Endothelial cell of umbilical vein (primary cell): ENCODE measurements around the gene FLNB. TPM values are rescaled to one million over a fixed set of nuclear protein-coding genes. Genes with fewer than 3 reads are reported as not detected.

ENCODE experiments used
- BruUV-seq: library from RNA; stranded (reverse); fragments of 400-500 nt; replicated peaks from 2 replicates; lab custom pipeline; 2021; lab: Mats Ljungman, UMichigan
- CTCF ChIA-PET: fragments of 300-600, 350-600 bp; sonication (Branson Sonifier 250); formaldehyde crosslinking; loops from one replicate; lab custom pipeline; 2021; ENCODE audit warnings: antibody characterized with exemption, inconsistent platforms; lab: Charles Lee
- POLR2A ChIA-PET: fragments of 300-600, 350-600 bp; sonication (Branson Sonifier 250); formaldehyde crosslinking; loops from one replicate; lab custom pipeline; 2021; ENCODE audit warnings: antibody characterized with exemption, inconsistent platforms; lab: Charles Lee
- DNase-seq: peaks from one replicate; pipeline ENCODE4 v3.0.0-alpha.2; 2011; ENCODE audit warnings: low read depth, low spot score
- FAIRE-seq: peaks from 2 replicates; lab custom pipeline; 2011; peaks lifted over from hg19 to GRCh38; lab: Jason Lieb, UNC
- H2AFZ ChIP-seq: 2 replicates; pipeline ENCODE4 v1.6.0; 2012; ENCODE audit warnings: low read depth, low read length, control low read depth, inconsistent platforms
- H3K27ac ChIP-seq: 2 replicates; pipeline ENCODE4 v1.5.1; 2011; ENCODE audit warnings: low read depth, mild to moderate bottlenecking, control low read depth, low read length, moderate library complexity; ENCODE audit not compliant: insufficient read depth
- H3K27me3 ChIP-seq, 2 experiments: 2 replicates each; pipeline versions ENCODE4 v1.6.0 to v1.6.1; 2011; ENCODE audit warnings: low read length in 2 of 2, mixed read lengths in 1 of 2; ENCODE audit not compliant: control insufficient read depth in 2 of 2, insufficient read depth in 2 of 2
- H3K36me3 ChIP-seq, 2 experiments: 2 replicates in 1 of 2; 3 replicates in 1 of 2; pipeline ENCODE4 v1.5.1; 2011; ENCODE audit warnings: low read length in 2 of 2, mild to moderate bottlenecking in 1 of 2, moderate library complexity in 1 of 2; ENCODE audit not compliant: control insufficient read depth in 2 of 2, insufficient read depth in 2 of 2; ENCODE audit errors: extremely low read depth in 1 of 2
- H3K4me1 ChIP-seq: 3 replicates; pipeline ENCODE4 v1.5.1; 2011; ENCODE audit warnings: mild to moderate bottlenecking, low read length; ENCODE audit not compliant: control insufficient read depth, insufficient read depth; ENCODE audit errors: extremely low read depth
- H3K4me2 ChIP-seq: 2 replicates; pipeline ENCODE4 v1.6.1; 2011; ENCODE audit warnings: low read length, control low read depth, mixed read lengths; ENCODE audit not compliant: insufficient read depth
- H3K4me3 ChIP-seq, 3 experiments: fragments of 200-600 bp in 1 of 3; sonication (generic), shearing (Covaris generic) in 1 of 3; replicated peaks in 1 of 3; 2 replicates each; pipeline ENCODE4 v1.5.1; 2011 to 2016; ENCODE audit warnings: control low read depth in 3 of 3, low read length in 3 of 3, mild to moderate bottlenecking in 2 of 3, inconsistent platforms in 1 of 3, low read depth in 1 of 3, moderate library complexity in 1 of 3; ENCODE audit not compliant: insufficient read depth in 1 of 3
- H3K79me2 ChIP-seq: 2 replicates; pipeline ENCODE4 v1.6.0; 2012; ENCODE audit warnings: low read length, inconsistent platforms; ENCODE audit not compliant: control insufficient read depth, insufficient read depth
- H3K9ac ChIP-seq: replicated peaks from 2 replicates; pipeline ENCODE3; 2011; ENCODE audit warnings: low read length, control low read depth; ENCODE audit not compliant: insufficient read depth; ENCODE audit errors: extremely low read depth
- H3K9me1 ChIP-seq: replicated peaks from 3 replicates; pipeline ENCODE4 v1.6.0; 2011; ENCODE audit warnings: mild to moderate bottlenecking, low read length; ENCODE audit not compliant: control insufficient read depth, insufficient read depth; ENCODE audit errors: extremely low read depth
- H3K9me3 ChIP-seq: replicated peaks from 2 replicates; pipeline ENCODE4 v1.5.1; 2012; ENCODE audit warnings: low read length, inconsistent platforms; ENCODE audit not compliant: control insufficient read depth, insufficient read depth
- H4K20me1 ChIP-seq: replicated peaks from 2 replicates; pipeline ENCODE3; 2011; ENCODE audit warnings: mild to moderate bottlenecking, low read length; ENCODE audit not compliant: control insufficient read depth, insufficient read depth; ENCODE audit errors: extremely low read depth
- CTCF ChIP-seq, 2 donors: IDR thresholded peaks; 1 replicate in 1 of 2; 2 replicates in 1 of 2; pipeline ENCODE4 v1.5.1; 2011; ENCODE audit warnings: low read length in 2 of 2, mild to moderate bottlenecking in 2 of 2, moderate library complexity in 2 of 2, control low read depth in 1 of 2, inconsistent platforms in 1 of 2, low read depth in 1 of 2; ENCODE audit not compliant: insufficient read depth in 1 of 2; ENCODE audit errors: extremely low read depth in 1 of 2
- GATA2 ChIP-seq: IDR thresholded peaks from 2 replicates; pipeline ENCODE4 v1.7.0; 2011; ENCODE audit warnings: low read depth, mild to moderate bottlenecking, moderate library complexity, mixed read lengths, low read length; ENCODE audit not compliant: insufficient read length, insufficient read depth
- JUN ChIP-seq: IDR thresholded peaks from 2 replicates; pipeline ENCODE4 v1.6.1; 2011; ENCODE audit warnings: borderline replicate concordance, low read depth; ENCODE audit not compliant: insufficient read length, insufficient read depth
- MYC ChIP-seq: IDR thresholded peaks from one replicate; pipeline ENCODE4 v1.6.1; 2011; ENCODE audit warnings: mild to moderate bottlenecking, low read depth, low read length
- POLR2A ChIP-seq: IDR thresholded peaks from 2 replicates; pipeline ENCODE4 v1.6.1; 2012; ENCODE audit warnings: low read depth, mild to moderate bottlenecking, control low read depth, low read length
- POLR2AphosphoS5 ChIP-seq: IDR thresholded peaks from 2 replicates; pipeline ENCODE4 v1.6.1; 2012; ENCODE audit warnings: low read depth, mild to moderate bottlenecking, control low read depth, low read length, moderate library complexity; ENCODE audit not compliant: insufficient read depth
- dilution Hi-C: fragments of 300-500 bp; cut with MboI; formaldehyde crosslinking; loops from one replicate; pipeline ENCODE4 v1.15.0; 2019; ENCODE audit warnings: low sequenced_read_pairs; ENCODE audit not compliant: extremely low pct_ligation_motif_present
- intact Hi-C: fragments of 100-400 bp; cut with micrococcal nuclease; formaldehyde crosslinking; loops from one replicate; pipeline ENCODE4 v1.10.0; 2022
- polyA plus RNA-seq, 4 experiments: library from polyadenylated mRNA; depleted of rRNA in 3 of 4; stranded (reverse) in 3 of 4; unstranded in 1 of 4; fragments of >200 nt; gene quantifications; 2 replicates each; pipeline versions ENCODE4 v1.2.1 to v1.2.3, GENCODE V29; 2011 to 2012; ENCODE audit warnings: missing spikeins in 1 of 4
- total RNA-seq: library from RNA; stranded (reverse); gene quantifications from 2 replicates; pipeline ENCODE4 v1.2.3, GENCODE V29; 2021

Gene FLNB
- total and polyA plus RNA-seq, 2 donors (not counting 3 experiments of a cell fraction or from before 2014, with no cell fraction given) = 479 to 670 TPM

DNA sequence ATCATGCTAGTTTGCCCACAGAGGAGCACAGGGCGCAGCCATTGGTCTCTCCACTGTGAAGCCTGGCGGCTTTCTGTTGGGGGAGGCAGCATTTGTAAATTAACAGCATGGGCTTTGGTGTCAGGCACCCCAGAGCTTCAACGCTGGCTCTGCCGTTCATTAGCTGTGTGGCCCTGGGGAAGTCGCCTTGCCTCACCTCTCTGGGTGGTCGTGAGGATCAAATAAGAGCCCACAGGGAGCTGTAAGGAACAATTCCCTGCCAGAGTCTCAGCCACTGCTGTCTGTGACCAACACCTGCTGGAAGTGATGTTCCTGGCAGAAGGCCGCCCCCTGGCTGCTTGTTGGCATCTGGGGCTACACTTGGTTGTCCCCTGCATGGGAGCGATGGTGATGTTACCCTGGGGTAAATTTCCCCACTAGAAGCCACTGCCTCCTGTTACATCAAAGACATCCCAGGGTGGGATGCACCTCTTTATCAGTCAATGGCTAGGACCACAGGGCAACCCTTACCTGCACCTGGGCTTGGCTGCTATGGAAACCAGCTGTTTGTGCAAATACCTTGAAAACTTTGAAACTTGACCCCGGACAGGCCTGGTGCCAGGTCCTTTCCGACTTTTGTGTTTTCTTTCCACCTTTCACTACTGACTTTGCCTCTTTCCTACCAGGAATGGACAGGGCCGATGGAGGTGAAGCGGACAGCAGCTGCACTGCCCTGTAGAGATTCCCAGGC lies 165.6 kb downstream of the FLNB start:
- Histone ChIP-seq H3K9me1 (no peaks in the 10 kb centered on the region), H3K79me2 (no peaks in the 10 kb centered on the region), H3K4me3 (no peak overlapping the region), H3K27me3 (no peaks in the 10 kb centered on the region), H3K9ac (no peak overlapping the region), H3K36me3 (peaks cover 15 to 23% of the 10 kb centered on the region in 2 experiments), H4K20me1 (no peaks in the 10 kb centered on the region), H2AFZ (no peak overlapping the region), H3K27ac (peak overlapping the region; percentile 13), H3K9me3 (no peaks in the 10 kb centered on the region), H3K4me2 (no peak overlapping the region), H3K4me1 (peaks cover 39% of the 10 kb centered on the region)
- dilution Hi-C loops = no loop called here
- ChIA-PET POLR2A (no interaction called here), CTCF (interaction anchor here (0.7 to 2.0 kb wide), 5 partner anchors 8 to 217 kb away, joined by 3 to 6 read pairs (median 4); no protein-coding TSS in a partner anchor)
- FAIRE-seq (peak; percentile 70), DNase-seq (peak; percentile 60)
- intact Hi-C loops = no loop called here
- no TSS peak for BruUV-seq
- TF ChIP-seq CTCF (IDR thresholded peaks at IDR 0.05; ENCODE audit: extremely low read depth in 1 of 2, insufficient read depth in 1 of 2, low read depth in 1 of 2, low read length in 2 of 2) (peak; percentile 23 to 47), POLR2AphosphoS5 (peak; percentile 52), JUN (no peak), MYC (no peak), POLR2A (peak; percentile 18), GATA2 (no peak)
